Sigmoid colon (tissue), 3 donors: ENCODE measurements around the gene OCIAD2.

Experiments used
- CTCF ChIP-seq, 4 experiments: fragments of 450-650 bp in 3 of 4; fragments of 200-600 bp in 1 of 4; IDR thresholded peaks; one replicate each; pipeline ENCODE4 v1.5.1; 2016 to 2019; ENCODE audit warnings: antibody characterized with exemption in 4 of 4, mild to moderate bottlenecking in 3 of 4, moderate library complexity in 2 of 4
- POLR2A ChIP-seq, 2 donors: fragments of 450-650 bp; IDR thresholded peaks; one replicate each; pipeline ENCODE4 v1.6.1; 2016; ENCODE audit warnings: antibody characterized with exemption in 2 of 2, mild to moderate bottlenecking in 2 of 2, moderate library complexity in 2 of 2

- TF ChIP-seq CTCF (IDR thresholded peaks at IDR 0.05), result no peak
- TF ChIP-seq POLR2A (IDR thresholded peaks at IDR 0.05), result no peak
Observed at GRCh38 chr4:48945981-48946380, 39.4 kb upstream of the OCIAD2 start.
